HepG2 (cell line): Measurements from ENCODE around the gene BHLHE23. TPM values are rescaled to one million over a fixed set of nuclear protein-coding genes. Genes with fewer than 3 reads are reported as not detected.

Experiments
- ATF7 ChIP-seq, 2 experiments: fragments of 450-650 bp in 1 of 2; sonication (generic) in 1 of 2; formaldehyde crosslinking in 1 of 2; IDR thresholded peaks; 2 replicates each; pipeline versions ENCODE4 v1.4.0 to v1.6.1; 2016 to 2020; ENCODE audit warnings: antibody characterized with exemption in 1 of 2, mild to moderate bottlenecking in 1 of 2, missing genetic modification reagents in 1 of 2
- ATM ChIP-seq: fragments of 450-650 bp; IDR thresholded peaks from 2 replicates; pipeline ENCODE4 v1.7.1; 2017; ENCODE audit warnings: mild to moderate bottlenecking, borderline replicate concordance
- CENPX ChIP-seq: sonication (generic); formaldehyde crosslinking; IDR thresholded peaks from 2 replicates; pipeline ENCODE4 v1.9.0; 2021; ENCODE audit warnings: mild to moderate bottlenecking, missing genetic modification reagents, moderate library complexity
- ESRRA ChIP-seq: sonication (generic); formaldehyde crosslinking; IDR thresholded peaks from 2 replicates; pipeline ENCODE4 v1.5.1; 2020; ENCODE audit warnings: mild to moderate bottlenecking, low read depth, missing genetic modification reagents
- HNF4G ChIP-seq, 2 experiments: sonication (generic) in 1 of 2; formaldehyde crosslinking in 1 of 2; IDR thresholded peaks; 2 replicates each; pipeline versions ENCODE4 v1.4.0 to v1.6.1; 2011 to 2020; ENCODE audit warnings: borderline replicate concordance in 2 of 2, low read depth in 2 of 2, mild to moderate bottlenecking in 2 of 2, low read length in 1 of 2, missing genetic modification reagents in 1 of 2, moderate library complexity in 1 of 2
- HNRNPL ChIP-seq: fragments of 200-400 bp; formaldehyde crosslinking; IDR thresholded peaks from 2 replicates; pipeline ENCODE4 v1.6.1; 2017; ENCODE audit warnings: mild to moderate bottlenecking, low read depth, low read length
- IRF2 ChIP-seq: IDR thresholded peaks from 2 replicates; pipeline ENCODE4 v1.6.1; 2018; ENCODE audit warnings: missing genetic modification reagents, missing compliant biosample characterization
- SIX1 ChIP-seq: sonication (generic); formaldehyde crosslinking; IDR thresholded peaks from 2 replicates; pipeline ENCODE4 v1.4.0; 2020; ENCODE audit warnings: missing genetic modification reagents, borderline replicate concordance
- TCF12 ChIP-seq, 2 experiments: fragments of 450-650 bp in 1 of 2; sonication (generic) in 1 of 2; formaldehyde crosslinking in 1 of 2; IDR thresholded peaks; 2 replicates each; pipeline versions ENCODE4 v1.6.1 to v1.8.0; 2017 to 2022; ENCODE audit warnings: antibody characterized with exemption in 1 of 2, mild to moderate bottlenecking in 1 of 2, missing genetic modification reagents in 1 of 2, moderate library complexity in 1 of 2
- THAP11 ChIP-seq: IDR thresholded peaks from 2 replicates; pipeline ENCODE4 v1.6.1; 2016; ENCODE audit warnings: missing biosample characterization, missing genetic modification reagents
- ZBTB42 ChIP-seq: sonication (generic); formaldehyde crosslinking; IDR thresholded peaks from 2 replicates; pipeline ENCODE4 v1.5.0; 2020; ENCODE audit warnings: mild to moderate bottlenecking, missing genetic modification reagents
- ZNF234 ChIP-seq: sonication (generic); formaldehyde crosslinking; conservative IDR thresholded peaks from 2 replicates; pipeline ENCODE4 v1.5.1; 2020; ENCODE audit warnings: mild to moderate bottlenecking, missing genetic modification reagents
- ZNF383 ChIP-seq: sonication (generic); formaldehyde crosslinking; IDR thresholded peaks from 2 replicates; pipeline ENCODE4 v1.4.0; 2020; ENCODE audit warnings: missing genetic modification reagents, mild to moderate bottlenecking, borderline replicate concordance
- ZNF570 ChIP-seq: sonication (generic); formaldehyde crosslinking; IDR thresholded peaks from 2 replicates; pipeline ENCODE4 v1.4.0; 2020; ENCODE audit warnings: mild to moderate bottlenecking, missing genetic modification reagents, borderline replicate concordance
- ZNF607 ChIP-seq: sonication (generic); formaldehyde crosslinking; IDR thresholded peaks from 2 replicates; pipeline ENCODE4 v1.5.1; 2020; ENCODE audit warnings: missing genetic modification reagents, mild to moderate bottlenecking, borderline replicate concordance
- ZNF629 ChIP-seq: sonication (generic); formaldehyde crosslinking; conservative IDR thresholded peaks from 2 replicates; pipeline ENCODE4 v1.5.0; 2020; ENCODE audit warnings: missing genetic modification reagents
- ZNF713 ChIP-seq: sonication (generic); formaldehyde crosslinking; IDR thresholded peaks from 2 replicates; pipeline ENCODE4 v1.4.0; 2020; ENCODE audit warnings: mild to moderate bottlenecking, missing genetic modification reagents
- ZSCAN25 ChIP-seq: sonication (generic); formaldehyde crosslinking; IDR thresholded peaks from 2 replicates; pipeline ENCODE4 v1.8.0; 2022; ENCODE audit warnings: mild to moderate bottlenecking, missing genetic modification reagents
- polyA plus RNA-seq, 8 experiments: library from polyadenylated mRNA; depleted of rRNA in 3 of 8; stranded (reverse) in 7 of 8; unstranded in 1 of 8; fragments of >200 nt; fragmentation: Illumina TruSeq in 4 of 8; extraction: Trizol in 4 of 8; gene quantifications; 2 replicates each; pipeline versions ENCODE4 v1.2.1 to v1.2.3, GENCODE V29; 2011 to 2016; ENCODE audit warnings: low read depth in 4 of 8, missing spikeins in 1 of 8, mixed read lengths in 1 of 8; ENCODE audit not compliant: insufficient read depth in 1 of 8
- total RNA-seq, 5 experiments: library from RNA; depleted of rRNA; stranded (reverse); fragments of >200 nt; fragmentation: Illumina TruSeq; extraction: Trizol; gene quantifications; 2 replicates each; pipeline ENCODE4 v1.2.3, GENCODE V29; 2016; ENCODE audit warnings: low read depth in 1 of 5
- TF ChIP-seq, protein P1 (sequence below), 2 experiments: sonication (generic) in 1 of 2; formaldehyde crosslinking in 1 of 2; IDR thresholded peaks; 2 replicates each; pipeline versions ENCODE4 v1.4.0 to v1.6.1; 2016 to 2020; ENCODE audit warnings: borderline replicate concordance in 1 of 2, low read depth in 1 of 2, mild to moderate bottlenecking in 1 of 2, missing genetic modification reagents in 1 of 2
- TF ChIP-seq, protein P2 (sequence below): sonication (generic); formaldehyde crosslinking; IDR thresholded peaks from 2 replicates; pipeline ENCODE4 v1.4.0; 2020; ENCODE audit warnings: missing genetic modification reagents; ENCODE audit errors: not compliant biosample characterization

BHLHE23 gene
- total and polyA plus RNA-seq, 2 of the 13 experiments (the other 11 are each of a cell fraction or from before 2014, with no cell fraction given) = not detected

DNA sequence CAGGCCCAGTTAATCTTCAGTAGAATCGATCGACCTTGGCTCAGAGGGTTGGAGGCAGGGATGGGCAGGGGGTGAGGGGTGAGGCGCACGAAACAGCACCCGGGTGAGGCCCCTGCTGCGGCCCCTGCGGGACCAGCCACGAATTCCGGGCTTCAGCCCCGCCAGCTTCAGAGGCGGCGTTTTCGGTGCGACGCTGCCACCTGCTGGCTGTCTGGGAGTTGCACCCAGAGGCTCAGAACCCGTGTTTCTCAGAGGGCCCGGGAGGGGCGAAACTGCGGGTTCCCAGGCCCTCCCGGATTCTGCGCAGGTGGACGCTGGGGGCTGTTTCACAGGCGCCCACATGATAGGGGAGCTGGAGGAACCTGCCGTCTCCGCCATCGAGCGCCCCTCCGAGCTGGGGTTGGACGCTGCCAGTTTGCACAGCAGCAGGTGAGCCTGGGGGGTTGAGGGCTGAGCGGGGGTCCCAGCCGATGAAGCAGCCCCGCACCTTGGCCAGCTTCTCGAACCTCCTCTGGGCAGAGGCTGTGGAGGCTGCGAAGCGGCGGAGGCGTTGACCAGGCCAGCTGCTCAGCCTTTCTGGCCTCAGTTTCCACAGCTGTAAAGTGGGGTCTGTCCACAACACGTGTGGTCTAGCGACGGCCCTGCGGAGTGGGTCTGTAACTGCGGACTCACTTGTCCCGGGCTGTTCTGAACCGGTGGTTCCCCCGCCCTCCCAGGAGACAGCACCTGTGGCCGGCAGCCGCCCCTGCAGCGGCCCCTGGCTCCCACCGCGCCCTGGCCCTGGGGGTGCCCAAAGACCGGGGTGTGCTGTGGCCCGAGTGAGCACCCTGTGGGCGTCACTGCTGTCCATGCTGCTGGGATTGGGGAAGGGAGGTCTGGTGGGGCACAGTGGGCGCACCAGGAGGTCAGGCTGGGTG lies 2.5 kb upstream of the BHLHE23 start (continued):
- no peak for TF ChIP-seq ZNF570 (CRISPR knock-in tag)
- peak; percentile 33; the same call in 1 of the 2 replicates for TF ChIP-seq ZNF607 (CRISPR knock-in tag)
- TF ChIP-seq ATM = no peak
- no peak for TF ChIP-seq ATF7 (IDR thresholded peaks at IDR 0.05)
- TF ChIP-seq ATF7 (CRISPR knock-in tag; IDR thresholded peaks at IDR 0.05) = no peak; the same call in 1 of the 2 replicates
- TF ChIP-seq ZNF629 (CRISPR knock-in tag) = peak; percentile 82
- TF ChIP-seq ZNF383 (CRISPR knock-in tag) = 0 out of 2 replicates have a peak, but pooled peaks have one; percentile 4
- TF ChIP-seq ZNF234 (CRISPR knock-in tag) = no peak
- TF ChIP-seq IRF2 (CRISPR knock-in tag) = 0 out of 2 replicates have a peak, but pooled peaks have one; percentile 55
- TF ChIP-seq, protein P1, sequence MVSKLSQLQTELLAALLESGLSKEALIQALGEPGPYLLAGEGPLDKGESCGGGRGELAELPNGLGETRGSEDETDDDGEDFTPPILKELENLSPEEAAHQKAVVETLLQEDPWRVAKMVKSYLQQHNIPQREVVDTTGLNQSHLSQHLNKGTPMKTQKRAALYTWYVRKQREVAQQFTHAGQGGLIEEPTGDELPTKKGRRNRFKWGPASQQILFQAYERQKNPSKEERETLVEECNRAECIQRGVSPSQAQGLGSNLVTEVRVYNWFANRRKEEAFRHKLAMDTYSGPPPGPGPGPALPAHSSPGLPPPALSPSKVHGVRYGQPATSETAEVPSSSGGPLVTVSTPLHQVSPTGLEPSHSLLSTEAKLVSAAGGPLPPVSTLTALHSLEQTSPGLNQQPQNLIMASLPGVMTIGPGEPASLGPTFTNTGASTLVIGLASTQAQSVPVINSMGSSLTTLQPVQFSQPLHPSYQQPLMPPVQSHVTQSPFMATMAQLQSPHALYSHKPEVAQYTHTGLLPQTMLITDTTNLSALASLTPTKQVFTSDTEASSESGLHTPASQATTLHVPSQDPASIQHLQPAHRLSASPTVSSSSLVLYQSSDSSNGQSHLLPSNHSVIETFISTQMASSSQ (IDR thresholded peaks at IDR 0.05; ENCODE audit: low read depth) = no peak
- TF ChIP-seq, protein P1 (CRISPR knock-in tag; IDR thresholded peaks at IDR 0.05; ENCODE audit: borderline replicate concordance) = peak; percentile 41; the same call in 1 of the 2 replicates
- no peak for TF ChIP-seq CENPX (CRISPR knock-in tag)
- TF ChIP-seq ESRRA = 0 out of 2 replicates have a peak, but pooled peaks have one; percentile 47
- TF ChIP-seq, protein P2, sequence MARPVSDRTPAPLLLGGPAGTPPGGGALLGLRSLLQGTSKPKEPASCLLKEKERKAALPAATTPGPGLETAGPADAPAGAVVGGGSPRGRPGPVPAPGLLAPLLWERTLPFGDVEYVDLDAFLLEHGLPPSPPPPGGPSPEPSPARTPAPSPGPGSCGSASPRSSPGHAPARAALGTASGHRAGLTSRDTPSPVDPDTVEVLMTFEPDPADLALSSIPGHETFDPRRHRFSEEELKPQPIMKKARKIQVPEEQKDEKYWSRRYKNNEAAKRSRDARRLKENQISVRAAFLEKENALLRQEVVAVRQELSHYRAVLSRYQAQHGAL = no peak
- no peak for TF ChIP-seq THAP11 (CRISPR knock-in tag)
- TF ChIP-seq ZBTB42 = 0 out of 2 replicates have a peak, but pooled peaks have one; percentile 30
- no peak for TF ChIP-seq HNF4G (IDR thresholded peaks at IDR 0.05; ENCODE audit: borderline replicate concordance, low read depth, low read length)
- no peak; the same call in 1 of the 2 replicates for TF ChIP-seq HNF4G (CRISPR knock-in tag; IDR thresholded peaks at IDR 0.05; ENCODE audit: borderline replicate concordance, low read depth)
- peak; percentile 84; the same call in 1 of the 2 replicates for TF ChIP-seq ZNF713
- 0 out of 2 replicates have a peak, but pooled peaks have one; percentile 21 for TF ChIP-seq SIX1 (CRISPR knock-in tag)
- no peak for TF ChIP-seq HNRNPL
- no peak for TF ChIP-seq TCF12 (IDR thresholded peaks at IDR 0.05)
- peak; percentile 59; the same call in 1 of the 2 replicates for TF ChIP-seq TCF12 (CRISPR knock-in tag; IDR thresholded peaks at IDR 0.05)
- peak; percentile 68; the same call in 1 of the 2 replicates for TF ChIP-seq ZSCAN25 (CRISPR knock-in tag)
